Adipocyte (in vitro differentiated cells): ENCODE data around the gene CFAP74.

Experiments
- DNase-seq: peaks from one replicate; pipeline ENCODE4 v3.0.0-alpha.2; 2015; ENCODE audit warnings: low read depth
- H3K27me3 ChIP-seq: replicated peaks from 2 replicates; pipeline ENCODE4 v1.7.0; 2013; ENCODE audit warnings: mild to moderate bottlenecking, low read length, moderate library complexity; ENCODE audit not compliant: control insufficient read depth, insufficient read depth
- H3K36me3 ChIP-seq: 2 replicates; pipeline ENCODE4 v1.7.0; 2013; ENCODE audit warnings: low read length, mild to moderate bottlenecking, moderate library complexity; ENCODE audit not compliant: control insufficient read depth, insufficient read depth, severe bottlenecking
- H3K4me1 ChIP-seq: 2 replicates; pipeline ENCODE4 v1.7.0; 2013; ENCODE audit warnings: mild to moderate bottlenecking, low read length, moderate library complexity; ENCODE audit not compliant: control insufficient read depth, insufficient read depth
- H3K4me3 ChIP-seq: 2 replicates; pipeline ENCODE4 v1.7.0; 2013; ENCODE audit warnings: mild to moderate bottlenecking, low read length, moderate library complexity
- H3K9ac ChIP-seq: 2 replicates; pipeline ENCODE4 v1.7.0; 2013; ENCODE audit warnings: mild to moderate bottlenecking, low read length, moderate library complexity
- H3K9me3 ChIP-seq: 2 replicates; pipeline ENCODE4 v1.7.0; 2013; ENCODE audit warnings: mild to moderate bottlenecking, low read length, moderate library complexity; ENCODE audit not compliant: control insufficient read depth

Gene CFAP74

DNA sequence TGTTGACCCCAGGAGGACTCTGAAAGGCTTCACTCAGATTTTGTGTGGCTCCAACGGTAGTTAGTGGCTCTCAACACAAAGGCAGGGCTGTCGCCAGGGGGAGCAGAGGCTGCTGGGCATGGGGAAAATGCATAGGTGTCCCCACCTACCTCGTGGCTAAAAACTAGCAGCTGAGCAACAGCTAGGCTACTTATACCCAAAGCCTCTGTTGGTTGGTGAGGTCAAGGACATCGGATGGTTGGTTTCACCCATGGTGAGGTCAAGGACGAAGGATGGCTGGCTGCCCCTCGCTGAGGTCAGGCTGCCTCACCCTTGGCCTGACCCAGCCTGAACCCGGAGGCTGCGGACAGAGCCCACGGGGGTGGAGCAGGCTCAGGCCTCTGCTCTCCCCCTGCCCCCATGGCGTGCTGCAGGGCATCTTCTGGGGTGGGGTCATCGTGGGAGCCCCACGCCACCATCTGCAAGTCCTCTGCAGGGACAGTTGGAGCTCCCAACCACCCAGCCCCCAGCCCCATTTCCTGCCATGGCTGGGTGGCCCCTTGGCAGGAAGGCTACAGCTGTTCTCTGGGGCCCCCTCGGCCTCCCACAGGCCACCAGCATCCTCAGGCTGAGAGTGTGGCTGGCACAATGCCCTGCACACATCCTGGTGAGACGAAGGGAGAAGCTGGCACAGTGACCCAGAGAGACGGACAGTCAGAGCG is 104.2 kb downstream of the CFAP74 start:
- Histone ChIP-seq H3K27me3 (no peaks in the 10 kb centered on the region), H3K4me1 (peaks cover 7% of the 10 kb centered on the region), H3K9ac (no peak overlapping the region), H3K4me3 (no peak overlapping the region), H3K36me3 (no peaks in the 10 kb centered on the region), H3K9me3 (no peaks in the 10 kb centered on the region)
- DNase-seq = no peak

- Histone ChIP-seq H3K36me3 (no peaks in the 10 kb centered on the region), H3K4me3 (no peak overlapping the region), H3K9me3 (no peaks in the 10 kb centered on the region)
Observed at GRCh38 chr1:1898246-1898933, 105.2 kb downstream of the CFAP74 start.

DNA sequence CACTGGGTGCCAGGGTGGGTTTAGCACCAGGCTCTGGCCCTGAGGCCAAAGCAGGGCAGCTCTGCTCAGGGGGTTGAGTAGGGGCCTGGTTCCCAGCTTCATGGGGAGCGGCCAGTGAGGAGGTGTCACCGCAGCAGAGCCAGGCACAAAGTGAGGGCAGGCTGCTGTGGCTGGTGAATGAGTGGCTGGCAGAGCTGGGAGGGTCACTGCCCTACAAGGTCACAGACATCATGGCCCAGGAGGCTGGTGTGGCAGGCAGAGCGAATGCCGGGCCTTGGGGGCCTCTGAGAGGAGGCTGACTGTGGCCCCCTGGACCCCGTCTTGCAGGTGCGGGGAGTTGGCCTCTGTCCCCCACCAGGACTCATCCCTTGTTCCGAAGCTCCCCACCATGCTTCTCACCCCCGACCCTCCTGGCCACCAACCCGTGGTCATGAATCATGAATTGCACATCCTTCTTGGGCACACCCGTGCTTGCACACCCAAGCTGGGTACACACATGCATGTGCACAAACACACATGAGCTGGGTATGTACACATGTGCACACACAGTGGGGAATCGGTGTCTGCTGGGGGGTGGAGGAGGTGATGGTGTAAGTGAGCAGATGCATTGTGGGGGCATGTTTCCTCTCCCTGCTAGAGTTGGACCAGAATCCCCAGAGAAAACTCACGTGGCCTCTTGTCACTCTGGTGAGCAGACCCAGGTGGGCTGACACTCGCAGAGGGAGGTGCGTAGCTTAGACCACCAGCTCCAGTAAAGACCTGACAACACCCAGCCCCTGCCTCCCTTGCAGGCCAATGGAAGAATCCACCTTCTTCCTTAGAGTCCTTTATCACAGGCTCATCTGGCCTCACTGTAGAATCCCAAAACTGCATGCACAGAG is 107.9 kb downstream of the CFAP74 start:
- no peak for DNase-seq
- H3K27me3 ChIP-seq = no peaks in the 10 kb centered on the region
- H3K4me3 ChIP-seq = no peak overlapping the region
- no peaks in the 10 kb centered on the region for H3K36me3 ChIP-seq
- H3K9ac ChIP-seq = no peak overlapping the region
- H3K9me3 ChIP-seq = no peaks in the 10 kb centered on the region
- peaks cover 23% of the 10 kb centered on the region for H3K4me1 ChIP-seq

More at GRCh38 chr1:1898246-1898933, 105.2 kb downstream of the CFAP74 start:
- Histone ChIP-seq H3K9ac (no peak overlapping the region), H3K4me1 (peaks cover 16% of the 10 kb centered on the region), H3K27me3 (no peaks in the 10 kb centered on the region)
- DNase-seq = no peak

DNA sequence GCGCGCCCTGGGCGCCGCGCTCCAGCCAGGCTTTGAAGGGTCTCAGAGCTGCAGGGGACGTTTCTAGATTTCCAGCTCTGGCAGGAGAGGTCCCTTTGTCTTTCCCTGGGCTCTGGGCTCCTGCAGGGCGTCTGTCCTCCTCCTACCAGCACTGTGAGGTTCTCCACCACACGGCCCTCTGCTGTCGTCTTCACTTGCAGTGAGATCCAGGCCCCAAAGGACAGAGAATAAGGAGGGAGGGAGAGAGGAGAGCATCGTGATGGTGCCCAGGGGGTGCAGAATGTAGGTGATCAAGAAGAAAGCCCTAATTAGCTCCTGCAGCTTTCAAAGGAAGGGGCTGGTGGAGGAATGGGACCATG is 108.5 kb downstream of the CFAP74 start:
- no peak overlapping the region for H3K4me3 ChIP-seq
- H3K27me3 ChIP-seq = no peaks in the 10 kb centered on the region
- H3K9ac ChIP-seq = no peak overlapping the region
- no peaks in the 10 kb centered on the region for H3K9me3 ChIP-seq
- H3K4me1 ChIP-seq = peaks cover 23% of the 10 kb centered on the region
- H3K36me3 ChIP-seq = no peaks in the 10 kb centered on the region
- no peak for DNase-seq

GRCh38 chr1:1894354-1895059 is 109.1 kb downstream of the CFAP74 start:
- Histone ChIP-seq H3K36me3 (no peaks in the 10 kb centered on the region), H3K9ac (peak overlapping the region; percentile 17), H3K9me3 (no peaks in the 10 kb centered on the region), H3K4me1 (peaks cover 23% of the 10 kb centered on the region), H3K4me3 (no peak overlapping the region), H3K27me3 (no peaks in the 10 kb centered on the region)
- DNase-seq = no peak

DNA sequence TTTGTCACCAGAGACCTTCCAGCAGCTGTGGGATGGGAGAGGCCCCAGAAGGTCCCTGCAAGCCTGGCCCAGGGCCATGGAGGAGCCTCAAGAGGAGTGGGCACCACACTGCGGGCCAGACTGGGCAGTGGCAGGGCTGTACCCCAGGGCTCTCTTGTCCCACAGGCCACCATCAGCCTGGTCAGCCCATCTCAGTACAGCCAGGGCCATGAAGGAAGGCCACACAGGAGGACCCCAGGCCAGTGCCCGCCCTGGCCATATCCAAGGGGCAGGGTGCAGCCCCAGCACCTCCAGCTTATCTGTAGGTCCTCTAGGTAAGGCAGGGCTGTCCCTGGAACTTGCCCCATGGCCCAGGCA is 109.6 kb downstream of the CFAP74 start:
- Histone ChIP-seq H3K36me3 (no peaks in the 10 kb centered on the region), H3K4me3 (no peak overlapping the region), H3K27me3 (no peaks in the 10 kb centered on the region), H3K4me1 (peaks cover 25% of the 10 kb centered on the region), H3K9ac (peak overlapping the region; percentile 17), H3K9me3 (no peaks in the 10 kb centered on the region)
- no peak for DNase-seq

DNA sequence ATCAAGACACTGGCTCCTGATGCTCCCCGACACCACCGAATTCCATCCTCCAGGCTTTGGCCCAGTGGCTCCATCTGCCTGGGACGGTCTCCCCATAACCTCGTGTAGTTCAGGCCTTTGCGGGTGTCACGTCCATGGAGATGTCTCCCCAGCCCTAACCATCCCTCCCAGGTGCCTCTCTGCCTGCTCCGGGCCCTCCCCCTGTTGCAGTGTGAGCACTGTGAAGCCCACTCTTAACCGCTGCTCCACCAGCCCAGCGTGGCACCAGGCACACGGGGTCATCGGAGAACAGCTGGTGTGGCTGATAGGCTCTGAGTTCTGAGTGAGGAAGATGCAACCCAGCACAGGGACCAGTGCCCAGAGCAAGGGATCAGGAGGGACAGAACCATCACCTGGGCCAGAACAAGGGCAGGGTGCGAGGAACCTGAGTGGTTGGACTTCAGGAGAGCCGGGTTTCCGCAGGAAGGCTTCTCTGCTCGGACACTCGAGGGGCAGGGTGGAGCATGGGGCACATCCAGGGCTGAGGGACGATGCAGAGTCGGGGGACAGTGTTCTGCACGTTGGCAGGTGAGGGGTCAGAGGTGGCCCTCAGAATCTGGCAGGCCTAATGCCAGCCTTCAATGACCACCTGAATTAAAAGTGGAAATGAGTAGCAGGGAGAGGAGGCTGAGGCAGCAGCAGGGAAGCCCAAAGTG is 110.1 kb downstream of the CFAP74 start:
- no peak overlapping the region for H3K4me3 ChIP-seq
- no peaks in the 10 kb centered on the region for H3K9me3 ChIP-seq
- H3K9ac ChIP-seq = no peak overlapping the region
- peaks cover 30% of the 10 kb centered on the region for H3K4me1 ChIP-seq
- no peaks in the 10 kb centered on the region for H3K27me3 ChIP-seq
- DNase-seq = no peak
- no peaks in the 10 kb centered on the region for H3K36me3 ChIP-seq

GRCh38 chr1:1892763-1893120 is 110.8 kb downstream of the CFAP74 start:
- H3K9ac ChIP-seq = no peak overlapping the region
- DNase-seq = no peak
- no peak overlapping the region for H3K4me3 ChIP-seq
- H3K4me1 ChIP-seq = peaks cover 37% of the 10 kb centered on the region
- H3K27me3 ChIP-seq = no peaks in the 10 kb centered on the region
- H3K36me3 ChIP-seq = no peaks in the 10 kb centered on the region
- H3K9me3 ChIP-seq = no peaks in the 10 kb centered on the region

DNA sequence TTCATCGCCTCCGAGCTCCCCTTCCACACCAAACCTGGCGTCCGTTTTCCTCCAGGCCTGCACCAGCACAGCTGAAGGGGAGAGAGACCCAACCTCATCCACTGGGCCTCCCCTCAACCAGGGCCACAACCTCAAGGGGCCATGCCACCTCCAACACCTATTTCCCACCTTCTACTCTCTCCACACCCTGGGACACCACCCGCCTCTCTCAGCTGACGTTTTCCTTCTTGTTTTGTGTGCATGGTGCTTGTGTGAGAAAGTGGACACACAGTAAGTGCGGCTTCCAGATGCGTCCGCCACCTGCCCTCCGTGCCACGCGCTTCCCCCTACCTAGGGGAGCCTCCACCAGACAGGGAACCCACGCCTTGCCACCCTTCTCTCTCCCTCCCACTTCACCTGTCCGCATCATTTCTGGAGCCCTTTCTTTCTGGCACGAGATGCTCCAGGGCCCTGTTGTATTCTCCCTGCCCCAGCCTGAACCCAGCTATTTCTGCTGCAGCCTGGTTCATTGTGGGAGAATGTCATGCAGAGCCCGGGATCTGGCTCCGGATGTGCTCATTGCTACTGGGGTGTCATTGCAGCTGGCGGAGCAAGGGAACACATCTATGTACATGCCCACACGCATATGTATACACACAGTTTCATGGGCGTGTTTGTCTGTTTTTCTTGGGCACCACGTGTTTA is 111.4 kb downstream of the CFAP74 start:
- Histone ChIP-seq H3K4me1 (peaks cover 42% of the 10 kb centered on the region), H3K27me3 (no peaks in the 10 kb centered on the region), H3K9ac (peak overlapping the region; percentile 87), H3K9me3 (no peaks in the 10 kb centered on the region), H3K36me3 (no peaks in the 10 kb centered on the region), H3K4me3 (peak overlapping the region; percentile 79)
- DNase-seq = no peak

GRCh38 chr1:1891349-1892078 is 112.1 kb downstream of the CFAP74 start:
- Histone ChIP-seq H3K27me3 (no peaks in the 10 kb centered on the region), H3K4me1 (peaks cover 47% of the 10 kb centered on the region), H3K9ac (peak overlapping the region; percentile 87), H3K9me3 (no peaks in the 10 kb centered on the region), H3K36me3 (no peaks in the 10 kb centered on the region), H3K4me3 (peak overlapping the region; percentile 79)
- DNase-seq = peak; percentile 80
